Gastrocnemius medialis (tissue), 4 donors: Measurements from ENCODE around the gene PPIL4. TPM values are rescaled to one million over a fixed set of nuclear protein-coding genes. Genes with fewer than 3 reads are reported as not detected.

Source experiments
- ATAC-seq, 2 donors: fragments of 150-250 bp; one replicate each; pipeline ENCODE4 v1.9.1; 2016
- DNase-seq, 2 donors: peaks; one replicate each; pipeline ENCODE4 v3.0.0-alpha.2; 2019
- H3K27ac ChIP-seq, 4 donors: fragments of 200-600 bp; sonication (generic); 1 replicate in 1 of 4; 2 replicates in 3 of 4; pipeline ENCODE4 v1.5.1; 2016 to 2018; ENCODE audit warnings: mild to moderate bottlenecking in 2 of 4, moderate library complexity in 1 of 4
- H3K27me3 ChIP-seq, 3 donors: fragments of 200-600 bp; sonication (generic) in 2 of 3; 1 replicate in 1 of 3; 2 replicates in 2 of 3; pipeline versions ENCODE4 v1.5.1 to v1.6.0; 2016 to 2019; ENCODE audit warnings: mild to moderate bottlenecking in 1 of 3, moderate library complexity in 1 of 3
- H3K36me3 ChIP-seq, 2 donors: fragments of 200-600 bp; sonication (generic) in 1 of 2; one replicate each; pipeline ENCODE4 v1.5.1; 2017 to 2018
- H3K4me1 ChIP-seq, 2 donors: fragments of 200-600 bp; sonication (generic) in 1 of 2; one replicate each; pipeline ENCODE4 v1.5.1; 2016 to 2017; ENCODE audit warnings: mild to moderate bottlenecking in 2 of 2
- H3K4me3 ChIP-seq, 4 donors: fragments of 200-600 bp; sonication (generic) in 3 of 4; 1 replicate in 1 of 4; 2 replicates in 3 of 4; pipeline ENCODE4 v1.5.1; 2016 to 2019; ENCODE audit warnings: mild to moderate bottlenecking in 2 of 4
- H3K9me3 ChIP-seq, 3 donors: fragments of 200-600 bp; sonication (generic) in 2 of 3; 1 replicate in 1 of 3; 2 replicates in 2 of 3; pipeline ENCODE4 v1.5.1; 2016 to 2019
- POLR2A ChIP-seq, 2 donors: fragments of 450-650 bp; IDR thresholded peaks; one replicate each; pipeline ENCODE4 v1.6.1; 2017; ENCODE audit warnings: antibody characterized with exemption in 2 of 2, mild to moderate bottlenecking in 2 of 2, moderate library complexity in 2 of 2
- in situ Hi-C, 4 donors: fragments of 200-750 bp; cut with MboI; loops; one replicate each; pipeline versions ENCODE4 v1.15.0 to v1.8.0; 2017; ENCODE audit warnings: low sequenced_read_pairs in 4 of 4
- intact Hi-C: fragments of 100-400 bp; cut with DNase I; formaldehyde crosslinking; loops from one replicate; pipeline ENCODE4 v1.15.1; 2023; ENCODE audit warnings: low total_unique reads
- total RNA-seq, 4 donors: library from RNA; depleted of rRNA; stranded (reverse); fragments of >200 nt; gene quantifications; one replicate each; pipeline versions ENCODE4 v1.1.0 to v1.2.3, GENCODE V29; 2016
- TF ChIP-seq, protein P1 (sequence below), 5 experiments: fragments of 450-650 bp in 3 of 5; fragments of 200-600 bp in 2 of 5; sonication (generic) in 2 of 5; IDR thresholded peaks in 4 of 5; conservative IDR thresholded peaks in 1 of 5; 1 replicate in 4 of 5; 2 replicates in 1 of 5; pipeline ENCODE4 v1.5.1; 2016 to 2019; ENCODE audit warnings: antibody characterized with exemption in 5 of 5, mild to moderate bottlenecking in 3 of 5, moderate library complexity in 3 of 5

The PPIL4 gene
- total RNA-seq, 4 donors from 2014 or later = 14.9 to 26.2 (median 18.5) TPM

DNA sequence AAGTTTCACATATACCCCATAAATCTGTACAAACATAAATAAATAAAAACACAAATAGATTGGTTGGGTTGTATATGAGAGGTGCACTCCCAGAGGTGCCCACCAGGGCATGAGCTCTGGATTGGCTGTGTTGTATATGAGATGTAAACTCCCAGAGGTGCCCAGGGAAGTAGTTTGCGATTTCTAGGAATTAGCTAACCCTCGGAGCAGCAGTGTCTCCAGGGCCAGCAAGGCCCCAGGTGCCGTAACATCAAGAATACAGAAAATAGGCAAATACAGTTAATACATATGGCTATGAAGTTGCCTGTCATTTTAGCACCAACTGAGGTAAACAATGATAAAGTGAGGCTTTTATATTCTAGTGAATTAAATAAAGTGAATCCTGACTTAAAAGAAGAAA is 14.9 kb upstream of the PPIL4 start:
- in situ Hi-C loops (no loop called here), intact Hi-C loops (no loop called here)
- ATAC-seq (no peak), DNase-seq (no peak)
- no peak overlapping the region for H3K27ac ChIP-seq
- no peaks in the 10 kb centered on the region for H3K36me3 ChIP-seq
- H3K4me3 ChIP-seq = no peak overlapping the region
- TF ChIP-seq POLR2A (IDR thresholded peaks at IDR 0.05) = no peak
- TF ChIP-seq, protein P1, sequence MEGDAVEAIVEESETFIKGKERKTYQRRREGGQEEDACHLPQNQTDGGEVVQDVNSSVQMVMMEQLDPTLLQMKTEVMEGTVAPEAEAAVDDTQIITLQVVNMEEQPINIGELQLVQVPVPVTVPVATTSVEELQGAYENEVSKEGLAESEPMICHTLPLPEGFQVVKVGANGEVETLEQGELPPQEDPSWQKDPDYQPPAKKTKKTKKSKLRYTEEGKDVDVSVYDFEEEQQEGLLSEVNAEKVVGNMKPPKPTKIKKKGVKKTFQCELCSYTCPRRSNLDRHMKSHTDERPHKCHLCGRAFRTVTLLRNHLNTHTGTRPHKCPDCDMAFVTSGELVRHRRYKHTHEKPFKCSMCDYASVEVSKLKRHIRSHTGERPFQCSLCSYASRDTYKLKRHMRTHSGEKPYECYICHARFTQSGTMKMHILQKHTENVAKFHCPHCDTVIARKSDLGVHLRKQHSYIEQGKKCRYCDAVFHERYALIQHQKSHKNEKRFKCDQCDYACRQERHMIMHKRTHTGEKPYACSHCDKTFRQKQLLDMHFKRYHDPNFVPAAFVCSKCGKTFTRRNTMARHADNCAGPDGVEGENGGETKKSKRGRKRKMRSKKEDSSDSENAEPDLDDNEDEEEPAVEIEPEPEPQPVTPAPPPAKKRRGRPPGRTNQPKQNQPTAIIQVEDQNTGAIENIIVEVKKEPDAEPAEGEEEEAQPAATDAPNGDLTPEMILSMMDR (IDR thresholded peaks at IDR 0.05 in 4 of 5, conservative IDR thresholded peaks at IDR 0.05 in 1 of 5) = peak in 1 of 5 experiments; percentile 31
- peaks cover 5 to 6% of the 10 kb centered on the region in 2 donors for H3K4me1 ChIP-seq
- H3K27me3 ChIP-seq = no peaks in the 10 kb centered on the region
- H3K9me3 ChIP-seq = no peaks in the 10 kb centered on the region

DNA sequence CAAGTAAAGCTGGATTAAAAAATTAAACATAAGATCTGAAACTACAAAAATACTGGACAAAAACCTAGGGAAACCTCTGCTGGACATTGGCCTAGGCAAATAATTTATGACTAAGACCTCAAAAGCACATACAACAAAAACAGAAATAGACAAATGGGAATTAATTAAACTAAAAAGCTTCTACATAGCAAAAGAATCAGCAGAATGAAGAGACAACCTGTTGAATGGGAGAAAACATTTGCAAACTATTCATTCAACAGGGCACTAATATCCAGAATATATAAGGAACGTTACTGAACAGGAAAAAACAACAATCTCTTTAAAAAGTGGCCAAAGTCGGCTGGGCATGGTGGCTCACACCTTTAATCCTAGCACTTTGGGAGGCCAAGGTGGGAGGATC is 13.5 kb upstream of the PPIL4 start:
- Histone ChIP-seq H3K27ac (no peak overlapping the region), H3K36me3 (no peaks in the 10 kb centered on the region), H3K9me3 (no peaks in the 10 kb centered on the region), H3K4me3 (no peak overlapping the region), H3K27me3 (no peaks in the 10 kb centered on the region), H3K4me1 (peaks cover 0 to under 1% of the 10 kb centered on the region in 2 donors)
- in situ Hi-C loops = no loop called here
- DNase-seq = no peak
- no peak for ATAC-seq
- TF ChIP-seq, protein P1 (IDR thresholded peaks at IDR 0.05 in 4 of 5, conservative IDR thresholded peaks at IDR 0.05 in 1 of 5) = no peak
- TF ChIP-seq POLR2A (IDR thresholded peaks at IDR 0.05) = no peak
- intact Hi-C loops = no loop called here

DNA sequence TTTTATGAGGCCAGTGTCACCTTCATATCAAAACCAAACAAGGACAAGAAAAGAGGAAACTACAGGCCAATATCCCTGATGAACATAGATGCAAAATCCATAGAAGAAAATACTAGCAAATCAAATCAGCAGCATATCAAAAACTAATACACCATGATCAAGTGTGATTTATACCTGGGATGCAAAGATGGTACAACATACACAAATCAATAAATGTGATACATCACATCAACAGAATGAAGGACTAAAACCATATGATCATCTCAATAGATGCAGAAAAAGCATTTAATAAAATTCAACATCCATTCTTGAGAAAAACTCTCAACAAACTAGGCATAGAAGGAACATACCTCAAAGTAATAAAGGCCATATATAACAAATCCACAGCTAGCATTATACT is 12.2 kb upstream of the PPIL4 start:
- Histone ChIP-seq H3K4me3 (no peak overlapping the region), H3K27ac (no peak overlapping the region), H3K9me3 (no peaks in the 10 kb centered on the region), H3K36me3 (no peaks in the 10 kb centered on the region), H3K4me1 (no peaks in the 10 kb centered on the region), H3K27me3 (peaks cover 0 to 3% (median 0%) of the 10 kb centered on the region in 3 donors)
- ATAC-seq = no peak
- TF ChIP-seq, protein P1 (IDR thresholded peaks at IDR 0.05 in 4 of 5, conservative IDR thresholded peaks at IDR 0.05 in 1 of 5) = no peak
- no peak for TF ChIP-seq POLR2A (IDR thresholded peaks at IDR 0.05)
- in situ Hi-C loops (no loop called here), intact Hi-C loops (no loop called here)
- no peak for DNase-seq

DNA sequence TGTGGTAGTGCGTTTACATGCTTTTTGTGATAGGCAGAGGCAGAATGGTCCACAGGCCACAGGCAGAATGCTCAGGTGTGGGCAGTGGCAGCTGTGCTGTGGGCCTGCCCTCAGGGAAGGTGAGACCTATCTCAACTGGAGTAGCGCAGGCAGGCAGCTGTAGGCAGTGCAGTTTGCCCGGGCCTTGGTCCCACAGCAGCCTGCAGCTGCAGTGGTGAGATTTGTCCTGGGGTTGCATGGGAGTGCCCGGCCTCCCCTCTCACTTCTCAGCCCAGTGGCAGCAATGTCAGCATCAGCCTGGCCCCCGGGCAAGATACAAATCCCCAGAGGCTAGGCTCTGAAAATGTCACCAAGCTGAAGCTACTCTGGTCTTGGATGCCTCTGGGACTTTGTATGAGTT is 6.1 kb upstream of the PPIL4 start:
- Histone ChIP-seq H3K36me3 (no peaks in the 10 kb centered on the region), H3K4me1 (no peaks in the 10 kb centered on the region), H3K4me3 (no peak overlapping the region), H3K9me3 (no peaks in the 10 kb centered on the region), H3K27ac (no peak overlapping the region), H3K27me3 (peaks cover 0 to 3% (median 0%) of the 10 kb centered on the region in 3 donors)
- intact Hi-C loops = no loop called here
- ATAC-seq (no peak), DNase-seq (no peak)
- TF ChIP-seq, protein P1 (IDR thresholded peaks at IDR 0.05 in 4 of 5, conservative IDR thresholded peaks at IDR 0.05 in 1 of 5) = no peak
- TF ChIP-seq POLR2A (IDR thresholded peaks at IDR 0.05) = no peak
- in situ Hi-C loops = no loop called here

DNA sequence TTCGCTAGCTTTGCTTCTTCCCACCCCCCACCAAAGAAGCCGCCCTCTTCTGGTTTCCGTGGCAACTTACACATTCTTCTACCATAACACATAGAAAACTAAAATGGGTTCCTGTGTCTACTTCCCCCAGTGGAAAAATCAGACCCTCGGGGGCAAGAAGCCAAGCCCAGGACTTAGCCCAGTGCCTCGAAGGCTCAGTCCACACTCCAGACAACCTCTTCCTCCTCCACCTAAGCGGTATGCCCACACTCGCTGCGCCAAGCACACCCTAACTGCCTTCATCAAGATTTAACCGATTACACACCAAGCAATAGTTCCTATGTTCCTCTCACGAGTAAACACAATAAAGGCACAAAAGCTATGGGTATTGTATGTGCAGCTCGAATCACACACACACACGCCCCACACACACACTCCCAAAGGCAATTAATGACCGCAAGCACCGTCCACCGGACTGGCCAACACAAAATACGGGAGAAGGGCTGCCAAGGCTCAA is 537 bp downstream of the PPIL4 start:
- intact Hi-C loops (loop anchor here (2.0 to 10.0 kb wide), 2 partner anchors 103 to 349 kb away; partner anchors contain the start of genes KATNA1 and RAET1E), in situ Hi-C loops (no loop called here)
- Histone ChIP-seq H3K9me3 (no peaks in the 10 kb centered on the region), H3K27ac (peak overlapping the region; percentile 87 to 100 (median 98)), H3K4me3 (peak overlapping the region; percentile 79 to 100 (median 97)), H3K4me1 (peaks cover 22 to 31% of the 10 kb centered on the region in 2 donors), H3K27me3 (no peaks in the 10 kb centered on the region), H3K36me3 (peaks cover 0 to 7% of the 10 kb centered on the region in 2 donors)
- TF ChIP-seq, protein P1 (IDR thresholded peaks at IDR 0.05 in 4 of 5, conservative IDR thresholded peaks at IDR 0.05 in 1 of 5) = no peak
- no peak for TF ChIP-seq POLR2A (IDR thresholded peaks at IDR 0.05)
- peak; percentile 48 to 49 for ATAC-seq
- DNase-seq = peak in 1 of 2 donors; percentile 27
